Skin of body (tissue), 2 donors: ENCODE data around the gene DNAH1. TPM values are rescaled to one million over a fixed set of nuclear protein-coding genes. Genes with fewer than 3 reads are reported as not detected.
A peak's percentile ranks its signal among the peaks of the same experiment; 100 is the strongest.
"Not testable (repeated sequence)": the region's sequence is repeated elsewhere in the genome, so short reads cannot be mapped to it uniquely, and the experiment has no call there.

Source experiments
- DNase-seq: peaks from one replicate; lab custom pipeline; 2025; lab: John Stamatoyannopoulos, UW
- total RNA-seq: library from RNA; depleted of rRNA; stranded (reverse); fragments of >200 nt; gene quantifications from one replicate; pipeline ENCODE4 v1.2.3, GENCODE V29; 2014

DNAH1 gene
- 5.4 TPM for total RNA-seq

DNA sequence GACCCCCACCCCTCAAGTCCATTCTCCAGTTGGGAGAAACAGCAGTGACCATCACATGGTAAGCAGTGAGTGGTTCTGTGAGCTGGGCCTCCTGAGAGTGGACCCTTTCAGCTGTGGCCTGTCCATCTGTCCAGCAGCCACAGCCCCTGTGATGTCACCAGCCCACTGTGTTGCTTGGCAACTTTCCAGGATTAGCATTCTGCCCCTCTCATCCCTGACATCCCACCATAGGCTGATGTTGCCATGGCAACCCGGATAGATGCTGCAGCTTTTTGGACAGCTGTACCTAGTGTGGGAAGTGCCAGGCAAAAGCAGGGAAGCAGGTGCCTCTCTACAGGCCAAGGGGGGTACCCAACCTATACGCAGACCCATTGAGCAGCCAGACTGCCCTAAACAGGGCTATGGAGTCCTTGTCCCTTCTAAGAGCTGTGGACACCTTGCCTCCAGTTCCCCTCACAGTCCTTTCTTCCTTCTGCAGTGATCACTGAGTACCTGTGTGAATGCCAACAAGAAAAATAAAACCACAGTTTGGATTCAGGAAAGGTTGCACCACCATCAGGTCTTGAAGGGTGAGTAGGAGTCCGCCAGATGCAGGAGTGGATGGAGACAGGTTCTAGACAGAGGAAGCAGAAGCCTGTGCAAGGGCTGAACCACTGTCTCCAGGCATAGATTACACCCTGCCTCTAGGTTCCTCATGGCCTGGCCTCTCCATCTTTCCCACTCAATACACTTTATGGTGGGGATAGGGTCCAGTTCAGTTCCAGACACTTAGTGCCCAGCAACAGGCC lies at the start of gene DNAH1:
DNAH1 (plus strand) TSS at position 343 of the 788 bp plus-strand sequence. CDS start 6,124 bp downstream, outside the sequence.
- DNase-seq = no peak

DNA sequence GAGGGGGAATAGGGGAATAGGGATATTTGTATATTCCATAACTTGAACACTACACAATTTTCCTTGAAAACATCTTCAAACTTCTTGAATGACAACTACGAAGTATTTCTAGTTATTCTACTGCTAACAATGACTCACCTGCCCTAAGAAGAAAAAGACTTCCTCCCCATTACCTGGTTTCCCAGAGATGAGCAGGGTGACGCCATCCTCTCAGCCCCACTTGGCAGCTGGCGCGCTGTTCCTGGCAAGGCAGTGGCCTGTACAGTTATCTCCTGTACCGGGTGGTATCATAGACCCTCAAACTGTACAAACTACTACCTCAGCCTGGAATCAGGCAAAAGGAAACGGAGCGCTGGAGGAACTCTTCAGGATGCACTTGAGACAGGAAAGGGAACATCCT lies 48.1 kb upstream of the DNAH1 start:
- no peak for DNase-seq

DNA sequence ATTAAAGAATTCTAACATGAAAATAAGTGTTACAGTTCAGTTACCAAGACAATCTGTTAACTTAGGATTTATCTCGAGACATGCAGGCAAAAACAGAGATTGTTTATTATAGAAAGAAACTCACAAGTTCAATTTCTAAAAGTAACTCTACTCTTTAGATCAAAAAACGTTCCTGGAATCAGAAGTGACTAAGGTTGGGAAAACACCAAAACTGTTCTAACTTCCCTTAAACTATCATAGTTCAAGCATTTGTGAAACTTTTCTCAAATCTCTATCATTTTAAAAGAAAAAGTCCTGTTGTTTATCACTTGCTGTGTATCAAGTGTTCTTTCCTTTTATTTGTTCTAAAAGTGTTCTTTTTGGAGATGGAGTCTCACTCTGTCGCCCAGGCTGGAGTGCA lies 46.3 kb upstream of the DNAH1 start:
- no peak for DNase-seq

DNA sequence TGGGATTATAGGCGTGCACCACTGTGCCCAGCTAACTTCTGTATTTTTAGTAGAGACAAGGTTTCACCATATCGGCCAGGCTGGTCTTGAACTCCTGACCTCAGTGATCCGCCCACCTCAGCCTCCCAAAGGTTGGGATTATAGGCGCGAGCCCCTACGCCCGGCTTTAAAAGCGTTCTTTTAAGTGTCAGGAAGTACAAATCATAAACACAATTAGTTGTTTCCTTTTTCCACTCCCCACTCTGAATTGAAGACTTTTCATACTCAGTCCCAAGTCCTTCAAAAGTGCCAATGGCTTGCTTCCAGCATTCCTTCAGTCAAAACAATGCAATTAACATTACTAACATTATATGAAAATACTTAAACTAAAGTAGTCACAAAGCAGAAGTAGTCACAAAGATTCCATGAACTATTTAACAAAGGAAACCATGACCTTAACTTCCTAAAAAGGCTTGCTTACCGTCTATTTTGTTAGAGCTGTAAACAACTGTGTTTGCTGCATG lies 45.8 kb upstream of the DNAH1 start:
- DNase-seq = no peak

DNA sequence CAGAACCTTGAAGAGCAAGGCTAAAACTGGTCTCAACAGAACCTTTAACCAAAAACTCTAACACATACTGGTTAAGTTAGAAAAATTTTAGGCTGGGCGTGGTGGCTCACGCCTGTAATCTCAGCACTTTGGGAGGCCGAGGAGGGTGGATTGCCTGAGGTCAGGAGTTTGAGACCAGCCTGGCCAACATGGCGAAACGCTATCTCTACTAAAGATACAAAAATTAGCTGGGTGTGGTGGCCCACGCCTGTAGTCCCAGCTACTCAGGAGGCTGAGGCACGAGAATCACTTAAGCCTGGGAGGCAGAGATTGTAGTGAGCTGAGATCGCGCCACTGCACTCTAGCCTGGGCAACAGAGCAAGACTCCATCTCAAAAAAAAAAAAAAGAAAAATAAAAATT lies 43.9 kb upstream of the DNAH1 start:
- DNase-seq = not testable (repeated sequence)

DNA sequence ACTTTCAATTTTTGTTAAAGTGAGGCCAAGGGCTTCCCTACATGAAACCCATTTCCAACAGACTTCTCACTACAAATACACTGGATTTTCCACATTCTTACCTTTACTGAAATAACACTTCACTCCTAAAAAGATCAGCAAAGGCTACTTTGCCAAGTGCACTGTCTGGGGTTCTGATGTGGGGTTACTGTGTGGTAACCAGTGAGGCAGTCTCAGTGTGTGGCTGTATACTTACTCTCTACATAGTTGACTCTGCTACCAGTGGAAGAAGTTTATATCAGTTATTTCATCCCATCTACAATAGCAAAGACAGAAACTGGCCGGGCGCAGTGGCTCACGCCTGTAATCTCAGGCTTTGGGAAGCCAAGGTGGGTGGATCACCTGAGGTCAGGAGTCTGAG lies 43.3 kb upstream of the DNAH1 start:
- no peak for DNase-seq

DNA sequence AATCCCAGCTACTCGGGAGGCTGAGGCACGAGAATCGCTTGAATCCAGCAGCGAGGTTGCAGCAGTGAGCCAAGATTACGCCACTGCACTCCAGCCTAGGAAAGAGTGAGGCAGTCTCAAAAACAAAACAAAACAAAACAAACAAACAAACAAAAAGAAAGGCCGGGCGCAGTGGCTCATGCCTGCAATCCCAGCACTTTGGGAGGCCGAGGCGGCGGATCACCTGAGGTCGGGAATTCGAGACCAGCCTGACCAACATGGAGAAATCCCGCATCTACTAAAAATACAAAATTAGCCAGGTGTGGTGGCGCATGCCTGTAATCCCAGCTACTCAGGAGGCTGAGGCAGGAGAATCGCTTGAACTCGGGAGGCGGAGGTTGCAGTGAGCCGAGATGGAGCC lies 41.3 kb upstream of the DNAH1 start:
- not testable (repeated sequence) for DNase-seq

DNA sequence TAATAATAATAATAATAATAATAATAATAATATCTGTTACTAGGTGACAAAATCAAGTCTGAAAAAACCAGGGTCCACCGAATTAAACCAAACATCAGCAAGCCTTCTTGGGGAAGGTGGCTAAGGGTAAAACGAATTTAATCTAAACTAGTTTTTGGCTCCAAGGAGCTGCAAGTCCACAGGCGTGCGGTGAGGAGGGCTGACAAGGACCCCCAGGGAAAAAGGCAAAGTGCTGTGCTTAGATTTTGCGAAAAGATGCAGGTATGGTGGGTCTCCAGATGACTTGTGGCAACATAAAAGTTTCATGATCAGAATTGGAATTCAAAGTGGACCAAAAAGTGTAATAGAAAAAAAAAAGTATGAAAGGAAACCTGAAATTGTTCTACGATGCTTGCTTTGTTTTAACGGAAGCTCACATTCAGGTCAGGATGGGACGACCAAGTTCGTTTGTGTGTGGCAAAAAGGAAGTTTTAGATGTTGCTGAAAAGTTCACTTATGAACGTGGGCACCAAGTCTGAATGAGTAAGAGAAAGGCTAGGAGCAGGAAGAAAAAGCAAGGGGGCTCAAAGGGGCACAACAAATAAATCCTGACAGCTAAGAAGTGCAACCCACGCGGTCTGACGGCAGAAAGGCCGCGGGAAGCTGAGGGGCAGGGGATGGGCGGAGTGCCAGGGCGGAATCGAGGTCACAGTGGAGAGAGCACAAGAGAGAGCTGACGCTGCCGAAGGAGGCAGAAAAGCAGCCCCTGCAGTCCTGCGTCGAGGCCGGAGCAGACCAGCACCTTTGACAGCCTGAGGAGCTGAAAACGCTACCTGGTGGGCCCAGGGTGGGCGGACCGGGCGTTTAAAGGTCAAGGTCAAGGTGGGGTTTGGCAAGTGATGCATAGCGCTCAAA lies 38.8 kb upstream of the DNAH1 start:
- DNase-seq = peak; percentile 53

DNA sequence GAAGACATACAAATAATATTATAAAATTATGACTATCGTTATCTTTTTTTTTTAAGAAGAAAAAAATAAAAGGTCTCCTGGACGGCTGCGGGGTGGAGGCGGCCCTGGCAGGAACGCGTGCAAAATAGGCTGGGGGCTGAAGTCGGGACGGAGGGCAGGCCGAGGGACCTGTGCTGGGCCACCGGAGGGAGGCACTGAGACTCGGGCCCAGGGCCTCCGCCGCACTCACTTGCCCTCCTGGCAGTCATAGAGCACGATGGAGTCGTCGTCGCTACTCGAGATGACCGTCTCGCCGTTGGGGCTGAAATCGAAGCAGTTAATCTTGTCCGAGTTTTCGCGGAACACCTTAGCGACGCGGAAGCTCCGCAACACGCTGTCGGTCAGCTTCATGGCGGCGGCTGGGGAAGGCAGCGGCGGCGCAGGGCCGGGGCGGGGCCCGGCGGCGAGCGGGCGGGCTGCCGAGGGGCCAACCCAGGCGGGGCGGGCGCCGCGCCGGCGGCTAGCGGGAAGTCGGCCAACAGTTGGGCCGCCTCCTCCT lies 38.1 kb upstream of the DNAH1 start:
- peak; percentile 39 for DNase-seq

DNA sequence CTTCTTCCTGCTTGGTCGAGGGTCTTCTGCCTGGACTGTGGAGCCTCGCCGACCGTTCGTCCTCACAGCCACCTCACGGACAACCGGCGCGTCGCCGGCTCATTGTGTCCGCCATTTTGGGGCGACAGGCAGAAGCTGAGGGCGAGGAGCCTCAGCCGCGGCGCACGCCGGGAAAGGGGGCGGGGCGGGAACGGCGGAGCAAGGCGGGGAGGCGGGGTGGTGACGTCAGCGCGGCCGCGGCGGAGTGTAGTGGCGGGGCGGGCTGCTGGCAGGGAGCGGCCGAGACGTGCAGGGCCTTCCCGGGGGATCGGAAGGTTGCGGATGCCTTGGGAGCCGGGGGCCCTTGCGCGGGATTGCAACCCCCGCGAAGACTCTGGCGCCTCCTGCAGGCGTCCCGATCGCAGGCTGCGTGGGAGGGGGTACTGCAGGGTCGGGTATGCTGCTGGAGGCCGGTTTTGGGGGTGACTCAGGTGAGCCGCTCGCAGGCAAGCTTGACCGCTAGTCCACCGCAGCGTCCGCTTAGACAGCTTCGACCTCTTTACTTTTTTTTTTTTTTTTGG lies 37.5 kb upstream of the DNAH1 start, which contains the start of gene WDR82:
WDR82 (minus strand) TSS at position 140 of the 560 bp plus-strand sequence. CDS start 288 bp downstream, outside the sequence.
- peak; percentile 94 for DNase-seq

DNA sequence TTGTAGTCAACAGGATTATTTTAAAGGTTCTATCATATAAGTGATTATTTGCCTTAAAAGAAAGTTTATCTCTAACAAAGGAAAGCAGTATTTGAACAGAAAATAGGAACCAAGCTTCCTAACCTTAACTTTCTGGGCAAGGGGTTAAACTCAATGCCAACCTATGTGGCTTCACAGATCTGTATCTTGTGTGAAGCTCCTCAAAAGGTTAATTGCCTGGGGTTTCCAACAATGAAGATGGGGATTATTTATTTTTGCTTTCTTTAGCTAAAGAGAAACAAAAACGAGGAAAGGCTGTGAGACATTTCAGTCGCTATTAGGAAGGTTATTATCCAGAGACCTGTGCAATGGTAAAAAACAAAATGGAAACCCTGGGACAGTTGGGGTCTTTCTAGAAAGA lies 36.5 kb upstream of the DNAH1 start:
- no peak for DNase-seq

DNA sequence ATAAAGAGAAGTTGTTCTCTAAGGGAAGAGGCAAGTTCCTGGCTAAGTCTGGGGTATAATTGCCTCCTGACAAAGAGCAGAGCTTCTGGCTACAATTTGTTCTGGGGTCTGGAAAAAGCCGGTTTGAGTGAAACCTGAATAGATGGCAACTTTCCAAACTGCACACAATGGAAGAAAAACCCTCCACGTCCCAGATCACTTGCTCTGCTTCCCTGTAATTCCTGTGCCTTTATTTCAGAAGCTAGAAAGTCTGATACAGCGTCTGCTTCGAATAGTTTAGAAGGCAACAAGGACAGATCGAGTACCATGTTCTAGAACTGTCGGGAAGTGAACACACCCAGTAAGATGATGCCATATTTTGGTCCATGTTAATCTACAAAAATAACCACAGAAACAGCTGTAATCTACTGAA lies 36.1 kb upstream of the DNAH1 start:
- peak; percentile 44 for DNase-seq

DNA sequence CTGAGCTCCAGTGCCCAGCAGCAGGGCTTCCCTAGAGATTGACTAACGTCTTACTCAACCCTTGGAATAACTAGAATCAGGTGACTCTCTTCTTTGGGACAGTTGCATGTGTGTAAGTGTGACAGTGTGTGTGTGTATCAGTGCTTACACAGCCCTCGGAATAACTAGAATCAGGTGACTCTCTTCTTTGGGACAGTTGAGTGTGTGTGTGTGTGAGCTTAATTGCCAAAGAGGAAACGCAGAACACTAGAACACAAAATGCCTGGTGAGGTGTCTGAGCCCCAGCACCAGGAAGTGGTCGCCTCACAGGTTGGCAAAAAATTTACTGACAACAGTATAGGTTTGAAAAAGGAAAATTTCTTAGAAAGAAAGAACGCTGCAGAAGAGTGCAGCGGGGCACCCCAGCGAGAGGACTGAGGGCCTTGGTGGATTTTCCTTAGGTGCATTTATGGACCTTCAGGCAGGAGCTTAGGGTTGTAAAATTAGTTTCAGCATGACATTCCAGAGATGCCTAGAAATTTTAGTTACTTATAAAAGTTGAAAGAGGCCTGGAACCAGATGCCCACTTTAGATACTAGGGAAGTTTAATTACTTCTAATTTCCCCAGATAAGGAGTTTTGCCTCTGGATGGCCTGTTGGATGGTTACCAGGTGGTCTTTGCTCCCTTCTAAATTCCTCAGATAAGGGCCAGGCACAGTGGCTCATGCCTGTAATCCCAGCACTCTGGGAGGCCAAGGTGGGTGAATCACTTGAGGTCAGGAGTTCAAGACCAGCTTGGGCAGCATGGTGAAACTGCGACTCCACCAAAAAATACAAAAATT lies 33.9 kb upstream of the DNAH1 start:
- DNase-seq = no peak

DNA sequence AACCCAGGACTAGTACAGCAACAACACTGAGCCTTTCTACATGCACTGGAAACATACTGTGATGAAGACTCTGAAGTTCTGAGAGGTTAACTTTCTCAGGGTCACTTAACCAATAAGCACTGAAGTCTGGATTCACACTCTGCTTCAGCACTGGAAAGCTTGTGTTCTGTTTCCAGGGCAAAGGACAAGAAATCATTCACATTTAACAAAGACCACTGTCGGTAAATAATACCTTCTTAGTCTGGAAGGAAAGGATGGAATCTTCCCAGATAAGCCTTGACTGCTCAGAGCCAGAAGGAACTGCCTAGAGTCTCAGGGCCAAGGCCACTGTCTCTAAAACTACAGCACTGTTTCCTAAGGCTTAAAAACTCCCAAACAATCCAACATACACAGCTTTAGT lies 32.8 kb upstream of the DNAH1 start:
- DNase-seq = no peak

DNA sequence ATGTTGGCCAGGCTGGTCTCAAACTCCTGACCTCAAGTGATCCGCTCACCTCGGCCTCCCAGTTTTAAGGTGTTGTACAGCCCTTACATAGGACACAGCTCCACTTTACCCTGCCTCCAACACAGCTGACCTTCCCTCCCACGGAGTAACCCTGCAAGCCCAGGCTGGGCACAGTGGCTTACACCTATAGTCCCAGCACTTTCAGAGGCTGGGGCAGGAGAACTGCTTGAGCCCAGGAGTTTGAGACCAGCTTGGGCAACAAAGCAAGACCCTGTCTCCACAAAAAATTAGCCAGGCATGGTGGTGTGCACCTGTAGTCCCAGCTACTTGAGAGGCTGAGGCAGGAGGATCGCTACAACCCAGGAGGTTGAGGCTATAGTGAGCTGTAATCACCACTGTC lies 32.1 kb upstream of the DNAH1 start:
- not testable (repeated sequence) for DNase-seq

DNA sequence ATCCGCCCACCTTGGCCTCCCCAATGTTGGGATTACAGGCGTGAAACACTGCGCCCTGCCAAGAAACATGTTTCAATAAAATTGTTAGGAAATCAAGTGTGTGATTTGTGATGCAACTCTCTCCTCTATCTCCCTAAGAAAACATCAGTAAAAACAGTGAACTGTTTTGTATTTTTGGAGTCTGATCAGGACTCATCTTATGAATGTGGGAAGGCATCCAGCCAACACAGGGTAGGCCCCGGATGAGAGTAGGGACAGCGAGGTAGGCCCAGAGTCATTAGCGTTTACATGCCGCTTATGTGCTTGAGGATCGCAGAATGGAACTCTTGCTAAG lies 29.4 kb upstream of the DNAH1 start:
- DNase-seq = no peak

DNA sequence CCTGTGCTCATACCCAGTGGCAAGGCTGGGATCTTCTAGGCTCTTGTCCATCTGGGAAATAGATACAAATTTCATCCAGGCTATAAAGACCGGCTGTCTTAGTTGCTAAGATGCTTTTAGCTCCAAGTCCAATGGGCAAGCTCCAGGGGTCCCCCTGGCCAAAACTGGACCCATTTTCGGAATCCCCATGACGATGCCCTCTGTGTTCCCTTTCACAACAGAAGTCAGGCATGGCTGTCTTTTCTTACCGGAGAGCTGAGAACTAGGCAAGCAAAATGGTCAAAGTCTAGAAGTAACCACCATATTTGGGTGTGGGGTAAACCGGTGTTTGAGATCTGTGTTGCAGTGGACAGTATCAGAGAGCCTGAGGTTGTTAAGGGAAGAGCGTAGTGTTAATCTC lies 27.4 kb upstream of the DNAH1 start:
- DNase-seq = no peak

DNA sequence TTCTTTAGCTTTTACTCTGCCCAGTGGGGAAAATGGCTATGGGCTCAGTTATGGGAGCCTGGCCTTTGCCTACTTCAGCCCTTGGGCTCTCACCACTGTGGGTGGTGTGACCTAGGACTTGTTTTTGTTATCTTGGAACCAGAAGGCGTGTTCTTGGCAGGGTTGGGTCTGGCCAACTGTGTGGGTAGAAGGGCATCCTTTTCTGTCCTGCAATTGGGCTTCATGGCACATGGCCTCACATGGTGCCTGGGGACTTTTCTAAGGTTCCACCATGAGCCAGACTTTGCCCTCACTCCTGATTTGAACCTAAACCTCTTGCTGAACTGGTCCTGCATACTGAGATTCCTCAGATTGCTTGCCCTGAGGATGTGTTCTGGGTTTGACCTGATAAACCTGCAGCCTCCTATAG lies 26.8 kb upstream of the DNAH1 start:
- no peak for DNase-seq

DNA sequence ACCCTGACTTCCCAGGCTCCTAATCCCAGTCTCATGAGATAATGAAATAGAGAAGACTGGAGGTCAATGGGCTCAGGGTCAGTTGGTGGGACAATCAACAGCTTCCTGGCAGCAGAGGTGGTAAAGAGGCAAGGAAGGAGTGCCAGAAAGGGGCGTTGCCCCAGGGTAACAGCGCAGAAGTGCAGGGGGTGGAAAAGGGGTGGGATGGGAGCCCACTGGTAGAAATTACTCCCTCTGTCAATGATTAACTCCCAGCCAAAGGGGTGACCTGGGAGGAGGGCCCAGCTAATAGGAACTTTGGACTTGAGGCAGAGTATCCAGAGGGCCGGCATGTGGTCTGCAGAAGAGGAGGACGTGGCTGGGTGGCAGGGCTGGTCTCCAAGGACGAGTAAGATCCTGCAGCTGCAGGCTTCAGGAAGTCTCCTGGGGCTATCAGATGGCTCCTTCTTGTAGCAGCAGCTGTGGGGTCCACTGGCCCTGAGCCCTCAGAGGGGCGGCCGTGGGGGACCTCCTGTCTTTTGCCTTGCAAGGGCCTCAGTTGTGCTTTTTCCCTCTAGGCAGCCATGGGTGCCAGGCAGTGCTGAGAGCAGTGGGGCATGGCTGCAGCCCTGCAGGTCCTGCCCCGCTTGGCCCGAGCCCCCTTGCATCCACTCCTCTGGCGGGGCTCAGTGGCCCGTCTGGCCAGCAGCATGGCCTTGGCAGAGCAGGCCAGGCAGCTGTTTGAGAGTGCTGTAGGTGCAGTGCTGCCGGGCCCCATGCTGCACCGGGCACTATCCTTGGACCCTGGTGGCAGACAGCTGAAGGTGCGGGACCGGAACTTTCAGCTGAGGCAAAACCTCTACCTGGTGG lies 26.1 kb upstream of the DNAH1 start:
- no peak for DNase-seq
